Superior temporal gyrus (tissue), 1 donor: ENCODE results near the gene POLD3.
"Not testable (repeated sequence)": the region's sequence is repeated elsewhere in the genome, so short reads cannot be mapped to it uniquely, and the experiment has no call there.

ENCODE experiments used
- DNase-seq: peaks from one replicate; pipeline ENCODE4 v3.0.0-alpha.2; 2016; ENCODE audit errors: extremely low spot score

Gene POLD3

DNA sequence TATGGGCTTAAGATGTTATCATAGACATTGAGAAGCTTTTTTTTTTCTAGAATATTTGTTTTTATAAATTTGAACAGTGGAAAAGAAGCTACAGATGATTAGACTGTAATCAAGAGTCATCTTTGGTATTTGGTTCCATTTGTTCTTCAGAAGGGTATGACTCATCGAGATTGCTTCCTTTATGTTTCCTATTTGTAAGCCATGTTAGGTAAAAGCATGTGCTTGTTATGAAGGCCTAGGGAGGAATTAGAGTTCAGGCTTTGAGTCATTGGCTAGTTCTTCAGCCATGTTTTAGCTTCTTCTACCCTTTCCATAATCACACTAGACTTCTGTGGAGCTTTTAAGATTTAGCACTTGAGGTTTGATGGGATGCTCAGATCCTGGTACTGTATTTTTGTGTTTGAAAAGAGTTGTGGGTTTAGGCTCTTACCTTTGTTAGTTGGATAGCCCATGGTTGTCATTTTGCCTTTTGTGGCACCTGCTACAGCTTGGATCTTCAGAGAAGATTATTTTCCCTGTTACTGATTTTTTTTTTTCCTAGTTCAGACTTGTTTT lies 44.3 kb downstream of the POLD3 start:
- DNase-seq, result no peak

DNA sequence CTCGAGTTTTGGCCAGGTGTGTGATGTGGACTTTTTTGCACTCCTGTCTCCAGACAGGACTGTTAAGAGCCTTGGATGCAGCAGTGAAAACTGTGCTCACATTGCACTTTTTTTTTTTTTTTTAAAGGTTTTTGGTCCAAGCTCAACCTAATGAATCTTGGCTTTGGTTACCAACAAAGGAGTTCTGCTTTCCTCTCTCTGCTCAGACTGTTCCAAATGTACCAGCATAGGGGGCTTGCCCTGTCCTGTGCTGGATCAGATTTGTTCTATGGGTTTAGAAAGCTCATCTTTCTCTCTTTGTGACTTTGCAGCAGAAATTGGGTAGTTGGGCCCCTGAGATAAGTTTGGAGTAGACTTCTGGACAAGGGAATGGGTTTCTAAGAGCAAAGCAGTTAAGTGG lies 45.3 kb downstream of the POLD3 start:
- no peak for DNase-seq

DNA sequence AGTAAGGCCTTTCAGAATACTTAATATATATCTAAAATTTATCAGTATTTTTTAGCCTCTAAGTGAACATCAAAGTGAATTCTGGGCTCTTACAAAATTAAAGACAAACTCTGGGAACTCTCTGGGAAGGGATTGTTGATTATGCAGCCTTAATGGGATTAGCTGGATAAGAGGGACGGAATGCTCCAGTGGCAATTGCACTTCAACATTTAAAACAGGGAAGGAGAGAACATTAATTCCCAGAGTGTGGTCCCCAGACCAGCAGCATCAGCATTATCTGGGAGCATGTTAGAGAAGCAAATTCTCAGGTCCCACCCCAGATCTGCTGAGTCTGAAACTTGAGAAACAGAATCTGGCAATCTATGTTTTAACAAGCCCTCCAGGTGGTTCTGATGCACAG lies 46.5 kb downstream of the POLD3 start:
- DNase-seq, result no peak

DNA sequence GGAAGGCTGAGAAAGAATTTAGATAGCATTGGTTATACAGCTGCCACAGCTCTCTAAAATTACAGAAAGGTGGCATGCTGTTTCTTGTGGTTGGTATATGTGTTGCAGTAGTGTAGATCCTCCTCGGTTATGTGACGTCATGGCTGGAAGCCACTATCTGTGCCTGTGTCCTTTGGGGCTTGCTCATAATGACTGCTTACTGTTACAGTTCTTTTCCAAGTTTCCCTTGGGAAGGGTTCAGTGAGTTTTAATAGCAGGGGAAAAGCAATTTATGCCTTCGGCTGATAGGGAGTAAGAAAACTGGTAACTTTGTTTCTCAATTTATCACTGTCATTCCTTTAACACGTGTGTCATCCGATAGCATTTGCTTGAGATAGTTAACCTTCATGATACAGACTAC lies 47.2 kb downstream of the POLD3 start:
- DNase-seq, result no peak

DNA sequence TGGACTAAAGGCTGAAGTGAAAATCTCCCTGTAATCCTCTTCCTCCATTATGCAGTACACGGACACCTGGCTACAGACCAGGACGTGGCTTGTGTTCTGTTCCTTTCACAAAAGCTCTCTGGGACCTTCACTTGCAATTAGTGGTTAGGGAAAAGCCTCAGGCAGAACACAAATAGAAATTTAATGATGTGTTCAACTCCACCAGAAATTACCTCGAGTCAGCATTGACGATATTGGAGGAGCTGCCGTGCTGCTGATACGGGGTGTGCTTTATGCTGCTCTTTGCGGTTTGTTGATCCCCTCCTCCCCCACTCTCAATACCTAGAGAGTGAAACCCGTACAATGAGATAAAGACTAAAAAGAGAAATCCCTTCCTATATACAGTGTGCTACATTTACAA lies 48.9 kb downstream of the POLD3 start:
- peak; percentile 20 for DNase-seq

DNA sequence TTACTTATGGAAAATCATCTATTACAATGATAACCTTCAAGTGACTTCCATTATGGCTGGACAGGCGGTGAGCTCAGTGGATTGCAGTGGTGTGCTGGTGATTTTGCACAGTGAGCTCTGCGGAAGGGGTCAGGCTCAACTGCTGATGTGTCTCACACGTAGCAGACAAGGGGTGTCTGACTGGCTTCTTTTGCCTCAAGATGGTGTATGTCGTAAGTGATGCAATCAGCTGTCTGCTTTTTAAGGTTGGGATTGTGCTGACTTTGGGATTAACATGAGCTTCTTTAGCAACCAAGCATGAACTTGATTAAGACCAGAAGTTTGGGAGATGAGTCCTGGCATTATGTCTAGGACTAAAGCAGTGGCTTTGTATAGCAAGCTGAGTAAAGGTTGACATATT lies 49.5 kb downstream of the POLD3 start:
- DNase-seq, result no peak

DNA sequence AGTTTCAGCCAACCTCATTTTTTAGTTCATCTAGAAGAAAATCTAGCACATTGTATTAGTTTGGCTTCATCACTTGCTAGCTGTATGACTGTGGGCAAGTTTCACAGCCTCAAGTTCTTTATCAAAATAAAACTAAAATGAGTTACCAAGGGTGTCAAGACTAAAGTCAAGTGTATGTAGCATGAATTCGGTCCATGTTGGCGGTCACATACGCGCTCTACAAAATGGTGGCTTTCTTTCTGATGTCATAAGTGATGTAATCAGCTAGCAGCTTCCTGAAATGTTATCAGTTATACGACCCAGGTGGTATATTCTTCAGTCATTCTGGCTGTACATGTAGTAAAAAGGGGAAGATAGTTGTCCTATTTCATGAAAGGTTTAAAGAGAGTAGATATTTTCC lies 50.5 kb downstream of the POLD3 start:
- no peak for DNase-seq

DNA sequence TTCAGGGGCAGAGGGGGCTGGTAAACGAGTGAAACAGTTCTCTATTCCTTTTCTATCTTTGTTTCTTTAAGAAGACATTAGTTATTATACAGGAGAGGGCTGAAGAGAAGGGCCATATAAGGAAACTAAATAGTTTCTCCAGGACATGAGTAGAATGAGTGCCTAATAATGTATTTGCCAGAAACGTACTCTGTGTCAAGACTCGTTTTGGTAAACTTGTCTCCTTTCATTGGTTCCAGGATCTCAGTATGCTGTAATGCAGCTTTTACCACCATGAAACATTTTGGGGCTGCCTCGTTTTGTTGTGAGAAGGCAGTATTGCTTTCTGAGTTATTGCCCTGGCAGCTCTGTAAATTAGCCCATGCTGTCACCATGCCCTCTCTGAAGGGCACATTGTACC lies 51.7 kb downstream of the POLD3 start:
- DNase-seq, result no peak

DNA sequence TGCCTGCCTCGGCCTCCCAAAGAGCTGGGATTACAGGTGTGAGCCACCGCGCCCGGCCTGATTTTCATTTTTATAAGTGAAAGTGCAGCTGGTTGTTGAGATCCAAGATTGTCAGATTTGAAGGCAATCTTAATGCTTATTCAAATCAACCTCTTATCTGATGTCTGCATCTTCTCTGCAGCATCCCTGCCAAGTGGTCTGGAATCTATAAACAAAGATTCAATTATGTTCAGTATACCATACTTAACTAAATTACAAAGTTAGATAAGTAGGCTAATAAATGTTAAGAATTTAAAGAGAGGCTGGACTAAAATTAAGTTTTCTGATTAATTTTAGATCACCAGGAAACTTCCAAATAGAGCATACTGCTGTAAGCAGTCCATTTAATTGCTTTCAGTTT lies 53.8 kb downstream of the POLD3 start:
- no peak for DNase-seq

DNA sequence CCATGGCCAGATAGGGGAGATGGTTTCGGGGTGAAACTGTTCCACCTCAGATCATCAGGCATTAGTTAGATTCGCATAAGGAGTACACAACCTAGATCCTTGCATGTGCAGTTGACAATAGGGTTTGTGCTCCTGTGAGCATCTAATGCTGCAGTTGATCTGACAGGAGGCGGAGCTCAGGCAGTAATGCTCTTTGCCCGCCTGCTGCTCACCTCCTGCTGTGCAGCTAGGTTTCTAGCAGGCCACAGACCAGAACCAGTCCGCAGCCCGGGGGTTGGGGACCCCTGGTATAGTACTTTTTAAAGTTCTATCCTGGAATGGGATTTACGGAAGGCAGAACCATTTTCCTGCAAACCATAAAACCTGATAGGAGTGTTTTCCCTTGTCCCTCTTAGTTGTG lies 54.6 kb downstream of the POLD3 start:
- no peak for DNase-seq

DNA sequence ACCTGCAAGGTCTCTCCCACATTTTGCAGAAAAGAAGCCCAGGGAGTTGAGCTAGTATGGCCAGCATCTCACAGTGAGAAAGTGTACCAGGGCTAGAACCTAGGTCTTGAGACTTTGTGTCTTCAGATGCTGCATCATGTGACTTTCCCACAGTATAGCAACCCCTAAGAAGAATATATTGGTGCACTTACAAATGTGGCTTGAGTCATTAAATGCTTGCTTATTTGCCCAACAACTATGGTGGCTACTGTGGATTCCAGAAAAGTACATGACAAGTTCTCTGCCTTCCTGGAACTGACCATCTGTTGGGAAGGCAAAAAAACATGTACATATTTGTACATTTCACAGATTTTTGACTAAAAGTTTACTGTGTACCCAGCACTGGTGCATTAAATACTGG lies 55.0 kb downstream of the POLD3 start:
- DNase-seq, result no peak

DNA sequence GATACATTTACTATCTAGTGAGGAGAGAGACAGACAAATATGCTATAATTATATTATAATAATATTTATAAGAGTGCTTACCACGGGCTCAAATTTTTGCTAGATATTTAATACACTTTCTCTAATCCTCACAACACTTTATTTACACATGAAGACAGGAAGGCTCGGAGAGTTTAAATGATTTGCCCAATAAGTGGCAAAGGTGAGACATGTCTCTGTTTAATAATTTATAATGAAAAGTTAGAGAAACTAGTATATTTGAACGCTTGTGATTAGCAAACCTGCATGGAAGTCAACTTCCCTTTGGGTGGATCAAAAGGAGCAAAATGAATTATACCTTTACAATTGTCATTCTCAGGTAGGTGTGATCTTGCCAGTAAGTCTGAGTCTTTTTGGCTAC lies 55.4 kb downstream of the POLD3 start:
- no peak for DNase-seq

DNA sequence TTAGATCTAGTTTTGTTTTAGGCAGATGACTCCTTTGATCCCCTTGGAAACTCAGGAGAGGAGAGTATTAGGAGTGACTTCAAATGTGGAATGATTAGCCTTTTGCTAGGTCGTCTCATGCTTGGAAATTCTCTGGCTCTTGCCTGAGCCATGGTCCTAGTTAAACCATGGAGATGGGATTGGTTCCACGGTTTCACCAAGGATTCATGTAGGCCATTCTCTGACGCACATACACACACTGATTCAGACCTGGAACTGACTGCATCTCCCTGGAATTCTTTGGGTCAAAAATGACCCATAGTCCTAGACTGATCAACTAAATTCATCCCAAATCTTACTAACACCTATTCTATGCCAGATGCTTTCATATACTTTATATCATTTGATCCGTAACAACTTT lies 56.5 kb downstream of the POLD3 start:
- no peak for DNase-seq

DNA sequence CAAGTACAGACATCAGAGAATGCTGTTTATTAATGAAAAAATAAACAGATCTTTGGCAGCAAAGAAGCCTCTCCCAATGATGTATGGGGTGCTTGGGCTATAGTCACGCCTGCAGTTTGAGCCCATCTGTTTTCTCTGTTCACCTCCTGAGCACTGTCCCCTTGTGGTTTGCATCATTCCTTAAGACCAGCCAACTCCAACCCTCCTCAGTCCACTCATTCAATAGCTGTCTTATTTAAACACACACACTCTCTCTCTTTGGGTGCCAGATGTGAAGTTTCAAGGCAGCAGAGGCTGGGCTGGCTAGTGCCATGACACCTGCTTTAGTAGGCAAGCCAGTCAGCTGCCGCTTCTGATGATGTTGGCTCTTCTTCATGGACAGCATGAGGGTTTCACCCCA lies 58.1 kb downstream of the POLD3 start:
- no peak for DNase-seq

DNA sequence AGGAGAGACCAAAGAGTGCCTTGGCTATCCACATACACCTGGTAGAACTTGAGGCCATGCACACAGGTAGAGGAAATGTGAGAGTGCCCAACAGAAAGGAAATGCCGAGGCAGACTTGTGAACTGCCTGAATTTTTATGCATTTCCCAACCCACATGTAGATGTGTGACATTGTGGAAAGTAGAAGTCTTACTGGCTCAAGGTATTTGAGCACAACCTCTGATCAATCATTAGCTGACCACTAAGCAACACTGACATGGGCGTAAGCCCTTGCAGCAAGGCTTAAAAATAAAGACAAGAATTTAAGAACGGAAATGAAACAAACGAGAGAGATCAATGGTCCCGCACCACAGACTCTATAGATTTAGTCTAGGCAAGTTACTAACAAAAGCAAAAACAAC lies 62.6 kb downstream of the POLD3 start:
- DNase-seq, result no peak

DNA sequence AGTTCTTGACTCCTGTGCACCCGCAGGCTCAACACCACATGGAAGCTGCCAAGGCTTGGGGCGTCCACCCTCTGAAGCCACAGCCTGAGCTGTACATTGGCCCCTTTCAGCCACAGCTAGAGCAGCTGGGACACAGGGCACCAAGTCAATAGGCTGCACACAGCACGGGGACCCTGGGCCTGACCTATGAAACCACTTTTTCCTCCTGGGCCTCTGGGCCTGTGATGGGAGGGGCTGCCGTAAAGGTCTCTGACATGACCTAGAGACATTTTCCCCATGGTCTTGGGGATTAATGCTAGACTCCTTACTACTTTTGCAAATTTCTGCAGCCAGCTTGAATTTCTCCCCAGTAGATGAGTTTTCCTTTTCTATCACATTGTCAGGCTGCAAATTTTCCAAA lies 66.7 kb downstream of the POLD3 start:
- DNase-seq, result not testable (repeated sequence)

DNA sequence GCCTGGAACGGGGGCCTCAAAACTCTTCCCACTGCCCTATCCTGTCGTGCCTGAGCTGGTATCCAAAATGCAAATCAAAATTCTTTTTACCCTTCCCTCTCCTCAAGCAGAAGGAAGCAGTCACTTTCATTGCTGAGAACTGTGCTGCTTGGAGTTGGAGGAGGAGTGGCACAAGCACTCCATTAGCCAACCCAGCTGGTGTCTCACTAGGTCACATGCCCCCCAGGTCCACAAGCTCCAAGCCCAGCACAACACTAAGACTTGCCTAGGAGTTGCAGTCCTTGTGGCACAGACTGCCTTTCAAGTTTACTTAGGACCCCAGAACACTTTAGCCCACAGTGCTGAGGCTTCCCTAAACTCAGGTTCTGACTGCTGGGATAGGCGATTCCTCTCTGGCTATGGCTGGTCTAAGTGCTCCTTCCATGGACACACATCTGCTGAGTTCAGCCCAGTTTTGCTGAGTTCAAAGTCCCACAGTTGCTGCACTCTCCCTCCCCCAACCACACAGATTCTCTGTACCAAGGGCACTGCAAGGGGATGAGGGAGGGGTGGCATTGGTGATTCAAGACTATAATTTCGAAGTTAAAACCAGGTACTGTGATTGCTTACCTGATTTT lies 70.2 kb downstream of the POLD3 start:
- no peak for DNase-seq

DNA sequence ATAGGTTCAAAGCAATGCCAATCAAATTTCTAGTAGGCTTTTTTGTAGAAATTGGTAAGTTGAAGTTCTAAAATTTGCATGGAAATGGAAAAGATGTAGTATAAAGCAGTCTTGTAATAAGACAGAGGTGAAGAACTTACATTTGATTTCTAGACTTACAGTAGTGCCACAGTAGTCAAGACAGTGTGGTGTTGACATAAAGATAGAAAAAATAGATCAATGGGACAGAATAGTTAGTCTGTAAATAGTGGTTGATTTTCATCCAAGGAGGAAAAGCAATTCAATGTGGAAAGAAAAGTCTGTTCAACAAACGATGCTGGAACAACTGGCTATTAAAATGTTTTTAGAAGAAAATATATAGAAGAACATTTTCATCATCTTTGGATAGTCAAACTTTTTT lies 70.9 kb downstream of the POLD3 start:
- DNase-seq, result no peak

DNA sequence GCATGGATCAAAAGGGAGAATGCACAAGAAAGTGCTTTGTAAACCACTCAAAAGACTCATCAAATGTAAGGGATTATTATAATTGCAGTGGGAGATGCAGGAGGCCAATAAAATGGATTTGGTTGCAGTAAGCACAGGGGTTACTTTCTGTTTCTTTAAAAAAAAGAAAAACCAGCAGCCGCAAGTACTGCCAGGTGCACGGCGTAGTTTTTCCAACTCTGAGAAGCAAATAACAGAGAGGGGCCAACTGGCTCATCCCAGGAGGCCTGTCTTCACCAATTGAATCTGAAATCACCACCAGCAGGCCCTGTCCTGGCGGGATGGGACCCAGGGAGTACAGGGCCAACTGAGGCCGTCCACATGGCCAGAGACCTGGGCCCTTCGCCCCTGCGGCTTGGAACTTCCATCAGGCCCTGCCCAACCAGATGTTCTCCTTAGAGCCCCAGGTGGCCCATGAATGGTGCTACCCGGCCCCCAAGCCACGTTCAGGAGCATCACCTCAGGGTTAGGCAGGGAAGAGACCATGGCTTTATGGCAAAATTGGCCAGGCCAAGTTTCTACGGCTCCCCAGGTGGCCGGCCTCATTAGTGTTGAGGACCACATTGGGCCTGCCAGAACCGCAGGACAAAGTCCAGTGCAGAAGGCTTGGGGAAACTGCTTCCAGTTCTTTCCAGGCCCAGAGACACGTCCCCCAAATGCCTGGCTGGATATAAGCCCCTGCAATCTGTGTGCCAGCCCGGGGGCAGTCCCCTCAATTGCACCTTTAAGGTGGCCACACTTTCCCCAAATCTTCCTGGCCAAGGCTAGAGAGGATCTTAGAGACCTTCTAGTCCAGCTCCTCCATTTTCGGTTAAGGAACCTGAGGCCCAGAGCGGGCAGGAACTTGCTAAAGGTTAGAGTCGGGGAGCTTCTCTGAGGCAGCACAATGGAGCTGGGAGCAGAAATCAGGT lies 77.1 kb downstream of the POLD3 start:
- no peak for DNase-seq

DNA sequence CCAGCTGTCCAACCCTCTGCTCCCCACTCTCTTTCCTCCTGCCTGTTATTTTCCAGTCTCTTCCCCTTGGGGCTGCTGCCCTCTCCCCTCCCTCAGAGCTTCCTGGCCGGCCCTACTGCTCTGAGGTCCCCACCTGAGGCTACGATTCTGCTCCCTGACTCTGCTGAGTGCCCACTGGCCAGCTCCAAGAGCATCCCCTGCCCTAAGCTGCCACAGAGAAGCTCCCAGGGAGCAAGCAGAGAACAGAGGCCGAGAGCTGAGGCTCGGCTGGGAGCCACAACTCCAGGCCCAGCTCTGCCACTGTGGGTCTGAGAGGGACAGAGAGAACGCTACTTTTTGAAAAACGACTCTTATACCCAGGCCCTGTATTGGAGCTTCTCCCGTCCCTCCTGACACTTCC lies 77.8 kb downstream of the POLD3 start:
- DNase-seq, result no peak

DNA sequence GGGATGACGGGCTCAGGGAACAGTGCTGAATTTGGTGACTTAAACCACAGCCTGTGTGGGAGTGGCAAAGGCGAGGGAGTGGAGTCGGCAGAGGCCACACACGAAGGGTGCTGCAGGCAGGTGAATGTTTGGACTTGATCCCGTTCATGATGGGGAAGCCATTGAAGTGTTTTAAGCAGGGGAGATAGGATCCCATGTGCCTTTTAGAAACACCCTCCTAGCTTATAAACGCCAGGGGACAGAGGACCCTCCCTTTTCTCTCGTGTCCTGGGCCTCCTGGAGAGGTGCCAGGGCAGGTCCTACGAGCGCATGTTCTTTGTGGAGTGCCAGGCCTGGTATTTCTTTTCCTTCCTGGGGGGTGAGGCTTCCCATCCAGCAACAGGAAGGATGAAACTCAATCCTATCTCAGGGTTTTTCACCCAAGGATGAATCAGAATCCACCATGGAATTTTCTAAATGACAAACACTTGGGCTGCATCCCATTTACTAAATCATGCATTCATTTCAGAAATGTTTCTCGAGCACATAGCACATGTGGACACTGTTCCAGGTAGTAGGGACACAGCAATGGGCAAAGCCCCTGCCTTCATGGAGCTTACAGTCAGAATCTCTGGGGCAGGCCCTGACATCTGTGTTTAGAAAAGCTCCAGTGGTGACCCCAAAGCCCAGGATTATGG lies 79.3 kb downstream of the POLD3 start:
- no peak for DNase-seq

DNA sequence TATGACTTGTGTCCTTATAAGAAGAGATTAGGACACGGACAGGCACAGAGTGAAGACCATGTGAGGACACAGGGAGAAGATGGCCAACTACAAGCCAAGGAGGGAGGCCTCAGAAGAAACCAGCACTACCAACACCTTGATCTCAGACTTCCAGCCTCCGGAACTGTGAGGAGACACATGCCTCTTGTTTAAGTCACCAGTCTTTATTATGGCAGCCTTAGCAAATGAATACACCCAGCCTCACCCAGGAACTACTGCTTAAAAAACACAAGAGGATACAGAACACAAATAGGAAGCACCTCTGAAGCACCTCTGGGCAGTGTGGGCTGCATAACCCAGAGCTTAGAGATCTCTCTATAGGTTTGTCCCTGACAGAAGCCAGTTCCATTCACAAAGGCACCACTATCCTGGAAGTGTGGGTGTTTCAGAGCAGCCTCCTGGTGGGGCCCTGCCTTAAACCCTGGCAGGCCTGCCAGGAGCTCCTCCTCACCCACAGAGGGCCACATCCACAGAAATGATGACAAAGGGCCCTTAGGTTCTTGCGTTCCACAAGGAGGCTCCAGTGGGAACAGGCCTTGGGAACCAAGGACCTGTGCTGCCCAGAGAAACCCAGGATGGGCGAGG lies 80.1 kb downstream of the POLD3 start:
- DNase-seq, result no peak
